A549 (cell line): ENCODE measurements around the gene UTP15.

ENCODE experiments used
- BHLHE40 ChIP-seq: IDR thresholded peaks from 2 replicates; pipeline ENCODE4 v1.6.1; 2012; ENCODE audit warnings: low read depth, low read length, inconsistent platforms
- CHD2 ChIP-seq: fragments of 150-350 bp; IDR thresholded peaks from 2 replicates; pipeline ENCODE4 v1.6.1; 2014; ENCODE audit warnings: low read length; ENCODE audit not compliant: partially characterized antibody
- CTCF ChIP-seq: fragments of >200 bp; sonication (Bioruptor Twin); formaldehyde crosslinking; IDR thresholded peaks from 3 replicates; pipeline ENCODE4 v1.5.1; 2016
- ESRRA ChIP-seq: fragments of 150-350 bp; IDR thresholded peaks from 2 replicates; pipeline ENCODE4 v1.6.1; 2014; ENCODE audit warnings: mild to moderate bottlenecking, low read length, borderline replicate concordance
- HES2 ChIP-seq: fragments of >200 bp; sonication (Bioruptor Twin); formaldehyde crosslinking; IDR thresholded peaks from 2 replicates; pipeline ENCODE4 v1.6.1; 2016
- HOXA7 ChIP-seq: fragments of 250-450 bp; sonication (Bioruptor Pico); IDR thresholded peaks from 2 replicates; pipeline ENCODE4 v1.5.0; 2020; ENCODE audit warnings: mild to moderate bottlenecking, moderate library complexity
- POLR2A ChIP-seq: IDR thresholded peaks from 2 replicates; pipeline ENCODE4 v1.6.1; 2012; ENCODE audit warnings: mild to moderate bottlenecking, low read length
- RAD21 ChIP-seq, 2 experiments: fragments of >200 bp in 1 of 2; sonication (Bioruptor Twin) in 1 of 2; formaldehyde crosslinking in 1 of 2; IDR thresholded peaks in 1 of 2; conservative IDR thresholded peaks in 1 of 2; 2 replicates in 1 of 2; 3 replicates in 1 of 2; pipeline ENCODE4 v1.6.1; 2012 to 2018; ENCODE audit warnings: inconsistent platforms in 1 of 2

GRCh38 chr5:73623901-73624404, 58.4 kb downstream of the UTP15 start:
- TF ChIP-seq CTCF = no peak
- TF ChIP-seq RAD21 (conservative IDR thresholded peaks at IDR 0.05 in 1 of 2, IDR thresholded peaks at IDR 0.05 in 1 of 2) = no peak
- no peak for TF ChIP-seq HOXA7 (CRISPR knock-in tag)
- no peak for TF ChIP-seq HES2
- no peak for TF ChIP-seq ESRRA
- TF ChIP-seq CHD2 = no peak
- no peak for TF ChIP-seq BHLHE40
- no peak for TF ChIP-seq POLR2A
